G401.6 (cell line): Measurements from ENCODE around the gene CELSR3.

ENCODE experiments used
- FAIRE-seq: peaks from 2 replicates; lab custom pipeline; 2012; peaks lifted over from hg19 to GRCh38; lab: Jason Lieb, UNC

Gene CELSR3

GRCh38 chr3:48687220-48687678, 24.6 kb upstream of the CELSR3 start:
- no peak for FAIRE-seq

GRCh38 chr3:48686538-48687219, 24.0 kb upstream of the CELSR3 start:
- peak; percentile 54 for FAIRE-seq

- FAIRE-seq, result no peak
Measured at GRCh38 chr3:48685603-48686511, 23.2 kb upstream of the CELSR3 start, which contains the start of gene NCKIPSD. NCKIPSD (minus strand) TSS chr3:48685915; CDS start chr3:48685807, 108 bp downstream.

GRCh38 chr3:48685293-48685602, 22.6 kb upstream of the CELSR3 start:
- no peak for FAIRE-seq

GRCh38 chr3:48684480-48685143, 21.9 kb upstream of the CELSR3 start:
- FAIRE-seq, result no peak

GRCh38 chr3:48684054-48684349, 21.3 kb upstream of the CELSR3 start:
- no peak for FAIRE-seq

- no peak for FAIRE-seq
Measured at GRCh38 chr3:48682786-48683185, 20.1 kb upstream of the CELSR3 start.

- FAIRE-seq, result no peak
Measured at GRCh38 chr3:48681974-48682610, 19.4 kb upstream of the CELSR3 start.

GRCh38 chr3:48681541-48681880, 18.8 kb upstream of the CELSR3 start:
- no peak for FAIRE-seq

- no peak for FAIRE-seq
Measured at GRCh38 chr3:48680811-48681540, 18.3 kb upstream of the CELSR3 start.

GRCh38 chr3:48679411-48680391, 17.0 kb upstream of the CELSR3 start:
- FAIRE-seq, result no peak

- FAIRE-seq, result no peak
Measured at GRCh38 chr3:48678566-48679380, 16.1 kb upstream of the CELSR3 start.

- FAIRE-seq, result no peak
Measured at GRCh38 chr3:48678056-48678455, 15.4 kb upstream of the CELSR3 start.

GRCh38 chr3:48674505-48674904, 11.8 kb upstream of the CELSR3 start:
- FAIRE-seq, result no peak

- no peak for FAIRE-seq
Measured at GRCh38 chr3:48672522-48672921, 9.8 kb upstream of the CELSR3 start.

GRCh38 chr3:48664929-48665328, 2.2 kb upstream of the CELSR3 start:
- FAIRE-seq, result no peak

- FAIRE-seq, result no peak
Measured at GRCh38 chr3:48664313-48664644, 1.6 kb upstream of the CELSR3 start.

GRCh38 chr3:48663489-48664312, 1.0 kb upstream of the CELSR3 start:
- peak; percentile 96 for FAIRE-seq

- no peak for FAIRE-seq
Measured at GRCh38 chr3:48662145-48662752, 437 bp downstream of the CELSR3 start.
